HG03039 (cell line): ENCODE measurements around the gene NEMP2.
A peak's percentile ranks its signal among the peaks of the same experiment; 100 is the strongest.

Source experiments
- ATAC-seq: cut with Tn5 transposase; IDR thresholded peaks from one replicate; pipeline ENCODE4 v1.9.1; 2021; ENCODE audit warnings: mild to moderate bottlenecking, moderate library complexity; ENCODE audit not compliant: unreplicated experiment

Gene NEMP2

DNA sequence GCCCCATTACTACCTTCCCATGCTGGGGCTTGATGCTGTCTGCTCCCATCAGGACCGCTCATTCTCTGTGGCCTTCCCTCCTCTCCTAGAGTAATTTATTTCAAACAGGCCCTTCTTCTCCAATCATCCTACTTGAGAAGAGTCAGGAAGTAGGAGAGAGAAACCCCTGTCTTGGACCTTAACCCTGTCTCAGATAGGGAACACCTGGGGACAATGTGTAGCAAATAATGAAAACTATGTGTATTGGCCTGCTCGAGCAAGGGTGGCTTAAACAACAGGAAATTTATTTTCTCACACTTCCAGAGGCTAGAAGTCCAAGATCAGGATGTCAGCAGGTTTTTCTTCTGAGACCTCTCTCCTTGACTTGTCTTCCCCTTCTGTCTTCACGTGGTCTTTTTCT lies 26.6 kb upstream of the NEMP2 start:
- ATAC-seq: no peak

GRCh38 chr2:190554357-190555006 lies 20.0 kb upstream of the NEMP2 start:
- ATAC-seq: no peak

DNA sequence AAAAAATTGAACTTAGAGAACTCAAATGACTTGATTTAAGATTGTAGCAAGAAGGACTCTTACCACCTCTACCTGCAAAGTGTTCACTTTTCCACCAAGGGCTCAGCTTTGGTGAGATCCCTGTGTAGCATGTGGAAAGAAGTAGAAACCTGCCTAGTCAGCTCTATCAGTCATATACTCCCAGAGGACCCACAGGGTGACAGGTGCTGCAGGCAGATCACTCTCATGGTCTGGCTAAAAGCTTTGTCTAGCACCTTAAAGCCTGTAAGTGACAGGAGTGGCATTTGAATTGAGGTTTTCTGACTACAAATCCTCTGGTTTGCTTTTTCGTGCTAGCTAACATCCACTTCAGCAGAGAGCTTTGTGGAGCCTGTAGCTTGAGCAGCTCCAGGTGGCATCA lies 18.7 kb upstream of the NEMP2 start:
- ATAC-seq: no peak

DNA sequence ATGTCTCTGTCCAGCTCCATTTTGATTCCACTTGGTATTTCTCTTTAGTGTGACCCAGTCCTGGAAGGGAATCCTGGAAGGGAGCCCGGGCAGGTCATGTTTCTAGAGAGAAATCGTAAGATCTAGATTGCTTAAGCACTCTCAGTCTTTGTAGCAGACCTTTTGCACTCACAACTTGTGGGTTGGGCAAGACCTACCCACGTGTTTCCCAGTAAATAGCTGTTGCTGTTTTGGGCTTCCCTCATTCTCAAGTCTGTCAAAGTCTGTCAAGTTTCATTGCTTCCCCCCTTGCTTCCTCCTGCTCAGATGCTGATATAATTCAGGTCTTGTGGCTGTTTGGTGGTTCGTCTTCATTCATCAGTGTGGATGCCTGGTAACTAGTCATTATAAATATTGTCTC lies 17.4 kb upstream of the NEMP2 start:
- ATAC-seq: peak; percentile 71

GRCh38 chr2:190550137-190550536 lies 15.6 kb upstream of the NEMP2 start:
- no peak for ATAC-seq

DNA sequence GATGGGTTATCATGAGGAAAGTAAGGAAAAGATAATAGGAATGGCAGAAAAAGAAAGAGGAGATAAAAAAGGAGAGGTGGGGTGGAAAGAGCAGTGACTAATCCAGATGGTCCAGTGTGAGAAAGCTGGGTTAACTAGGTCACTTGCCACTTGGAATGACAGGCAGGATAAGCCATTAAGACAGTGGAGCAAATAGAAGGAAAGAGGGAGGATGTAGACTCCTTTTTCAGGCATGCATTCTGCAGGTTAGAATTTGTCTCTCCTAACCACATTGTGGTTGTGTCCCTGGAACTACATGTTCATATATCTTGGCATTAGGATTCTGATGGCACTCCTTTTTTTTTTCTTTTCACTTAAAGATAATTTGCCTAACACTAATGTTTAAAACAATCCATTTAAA lies 13.4 kb upstream of the NEMP2 start:
- ATAC-seq: no peak

DNA sequence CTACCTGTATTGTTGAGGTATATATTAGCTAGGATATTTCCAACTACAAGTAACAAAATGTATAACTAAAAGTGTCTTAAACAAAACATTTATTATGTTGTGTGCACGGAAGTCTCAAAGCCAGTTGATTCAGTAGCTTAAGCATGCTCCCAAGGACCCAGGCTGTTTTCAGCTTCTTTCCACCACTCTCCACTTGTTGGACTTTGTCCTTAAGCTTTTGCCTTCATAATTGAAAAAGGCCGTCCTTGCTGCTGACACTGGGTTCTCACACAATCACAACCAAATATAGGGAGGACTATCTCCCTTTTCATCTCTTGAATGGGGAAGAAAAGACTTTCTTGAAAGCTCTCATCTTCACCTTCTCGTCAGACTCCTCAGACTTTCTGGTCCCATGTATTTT lies 12.2 kb upstream of the NEMP2 start:
- ATAC-seq: no peak

GRCh38 chr2:190545555-190546385 lies 11.2 kb upstream of the NEMP2 start:
- no peak for ATAC-seq

DNA sequence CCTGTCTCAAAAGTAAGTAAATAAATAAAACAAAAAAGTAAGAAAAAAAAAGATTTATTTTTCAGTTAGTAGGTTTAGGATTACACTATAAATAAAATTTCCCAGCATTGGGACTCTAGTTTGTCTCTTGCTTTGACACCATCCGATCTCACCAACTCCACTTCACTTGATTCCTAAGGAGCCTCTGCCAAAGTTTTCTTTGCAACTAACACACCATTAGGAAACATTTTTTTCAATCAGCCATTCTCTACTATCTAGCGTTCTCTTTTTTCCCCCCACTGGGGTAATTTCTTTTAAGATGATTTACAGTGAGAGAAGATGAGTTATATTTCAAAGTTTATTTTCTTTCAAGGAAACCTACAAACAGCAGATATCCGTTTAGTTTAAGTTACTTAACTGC lies 10.6 kb upstream of the NEMP2 start:
- no peak for ATAC-seq

GRCh38 chr2:190540048-190540447 lies 5.5 kb upstream of the NEMP2 start:
- no peak for ATAC-seq

GRCh38 chr2:190538201-190538600 lies 3.7 kb upstream of the NEMP2 start:
- ATAC-seq: no peak

GRCh38 chr2:190537765-190538164 lies 3.2 kb upstream of the NEMP2 start:
- no peak for ATAC-seq

DNA sequence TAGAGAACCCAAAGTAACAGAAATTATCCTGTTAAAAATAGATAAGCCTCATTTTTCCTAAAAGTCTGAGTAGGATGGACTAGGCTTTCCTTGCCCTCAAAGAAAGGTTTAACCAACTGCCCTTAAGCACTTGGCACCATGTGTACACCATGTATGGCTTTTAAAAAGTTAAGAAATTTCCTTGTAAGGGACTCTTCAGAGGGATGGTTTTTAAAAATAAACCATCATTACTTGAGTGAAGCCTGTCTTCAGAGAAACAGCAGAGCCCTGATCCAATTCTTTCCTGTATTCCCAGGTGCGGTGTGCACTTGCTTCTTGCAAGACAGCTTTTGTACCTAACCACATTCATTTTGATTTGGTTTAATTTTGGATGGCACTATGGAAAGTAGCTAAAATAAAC lies 1.1 kb upstream of the NEMP2 start:
- ATAC-seq: no peak

DNA sequence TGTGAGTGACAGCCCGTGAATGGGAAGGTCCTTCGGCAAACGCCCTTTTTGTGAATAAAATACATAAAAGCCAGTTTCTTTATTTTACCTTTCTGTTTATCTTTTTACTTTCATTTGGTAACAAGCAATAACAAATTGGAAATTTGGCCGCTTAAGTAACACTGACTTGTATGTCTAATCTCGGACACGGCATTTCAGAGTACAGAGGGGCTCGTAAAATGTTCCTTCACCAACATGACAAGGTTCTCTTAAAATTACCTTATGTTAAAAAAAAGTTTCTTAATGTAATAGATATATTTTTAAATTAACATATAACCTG lies 558 bp upstream of the NEMP2 start:
- ATAC-seq: no peak

- ATAC-seq: peak; percentile 8
Observed at GRCh38 chr2:190533968-190534309, 583 bp downstream of the NEMP2 start.

DNA sequence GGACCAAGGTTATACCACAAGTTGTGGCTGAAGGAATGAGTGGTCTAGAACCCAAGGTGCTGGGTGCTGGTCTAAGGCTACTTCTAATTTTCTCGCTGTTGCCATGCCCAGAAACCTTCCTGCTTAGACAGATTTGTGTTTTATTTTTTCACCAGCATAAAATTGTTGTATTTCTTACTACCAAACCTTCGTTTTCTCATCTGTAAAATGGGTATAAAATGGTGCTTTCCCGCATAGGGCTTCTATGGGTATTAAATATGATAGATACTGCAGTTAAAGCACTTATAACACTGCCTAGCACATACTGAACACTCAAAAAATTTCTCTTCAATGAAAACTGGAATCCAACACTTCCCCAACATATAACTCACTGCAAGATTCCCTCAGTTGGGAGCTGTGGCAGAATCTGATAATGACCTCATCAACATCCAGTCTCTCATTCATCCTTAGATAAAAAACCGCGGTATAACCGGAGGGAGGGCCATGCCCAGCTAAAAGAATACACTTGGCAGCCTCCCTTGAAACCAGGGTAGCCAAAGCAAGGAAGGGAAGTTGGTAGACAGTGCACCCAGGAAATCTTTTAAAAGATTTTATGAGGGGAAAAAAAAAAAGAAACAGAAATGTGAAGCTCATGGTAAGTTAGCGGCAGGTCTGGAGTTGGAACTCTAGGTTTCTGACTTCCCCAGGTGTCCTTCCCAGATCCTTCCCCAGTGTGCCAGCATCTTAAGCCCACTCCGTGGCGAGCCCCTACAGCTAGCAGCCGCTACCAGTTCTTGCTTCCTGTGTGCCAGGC lies 1.2 kb downstream of the NEMP2 start:
- no peak for ATAC-seq

DNA sequence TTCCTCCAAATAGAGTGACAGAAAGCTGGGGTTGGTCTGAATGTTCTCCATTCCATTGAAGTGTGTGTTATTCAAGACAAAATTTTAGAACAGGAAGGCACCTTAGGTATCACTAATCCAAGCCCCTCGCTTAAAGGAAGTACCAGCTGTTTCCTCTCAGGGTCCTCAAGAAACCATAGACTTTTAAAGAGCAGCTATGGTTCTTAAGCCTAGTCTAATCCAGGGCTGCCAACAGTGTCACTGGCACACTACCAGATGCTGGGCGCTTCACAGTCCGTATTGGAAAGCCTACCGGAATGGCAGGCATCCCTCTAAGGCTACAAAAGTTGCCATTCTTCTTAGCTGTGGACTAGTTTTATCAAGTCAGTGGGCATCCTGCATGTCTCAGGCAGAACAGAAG lies 1.9 kb downstream of the NEMP2 start:
- no peak for ATAC-seq

- ATAC-seq: no peak
Observed at GRCh38 chr2:190530248-190530900, 4.1 kb downstream of the NEMP2 start.

- ATAC-seq: no peak
Observed at GRCh38 chr2:190529486-190530247, 4.9 kb downstream of the NEMP2 start.

- ATAC-seq: no peak
Observed at GRCh38 chr2:190528521-190529001, 6.0 kb downstream of the NEMP2 start.

DNA sequence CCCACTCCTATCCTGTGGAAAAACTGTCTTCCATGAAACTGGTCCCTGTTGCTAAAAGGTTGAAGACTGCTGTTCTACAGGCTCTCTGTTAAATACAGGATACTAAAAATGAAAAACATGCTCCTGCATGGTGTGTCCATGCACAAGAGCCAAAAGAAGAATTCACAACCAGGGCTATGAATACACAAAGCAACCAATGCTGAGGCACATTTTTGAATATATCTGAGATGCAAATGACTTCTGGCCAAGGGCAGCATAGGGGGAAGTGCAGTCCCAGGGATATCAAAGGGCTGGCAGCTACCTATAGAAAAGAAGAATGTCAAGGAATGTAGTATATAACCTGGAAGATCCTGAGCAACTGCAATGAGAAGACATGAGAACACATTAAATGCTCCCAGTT lies 6.6 kb downstream of the NEMP2 start:
- no peak for ATAC-seq
